Caco-2 (cell line): Measurements from ENCODE around the gene IL12RB1. TPM values are rescaled to one million over a fixed set of nuclear protein-coding genes. Genes with fewer than 3 reads are reported as not detected.

ENCODE experiments used
- BruUV-seq: library from RNA; stranded (reverse); fragments of 400-500 nt; replicated peaks from 2 replicates; lab custom pipeline; 2021; lab: Mats Ljungman, UMichigan
- CTCF ChIA-PET: fragments of 300-600 bp; sonication (Branson Sonifier 250); formaldehyde crosslinking; loops from one replicate; lab custom pipeline; 2022; ENCODE audit warnings: antibody characterized with exemption; lab: Charles Lee
- POLR2A ChIA-PET: fragments of 300-600 bp; sonication (Branson Sonifier 250); formaldehyde crosslinking; loops from one replicate; lab custom pipeline; 2022; ENCODE audit warnings: antibody characterized with exemption; lab: Charles Lee
- DNase-seq, 2 experiments: peaks; one replicate each; pipeline versions ENCODE4 v3.0.0 to v3.0.0-alpha.2; 2020 to 2022
- H3K27me3 ChIP-seq: replicated peaks from 2 replicates; pipeline ENCODE4 v1.6.0; 2011; ENCODE audit warnings: low read length; ENCODE audit not compliant: control insufficient read depth, insufficient read depth
- H3K36me3 ChIP-seq: 2 replicates; pipeline ENCODE4 v1.5.1; 2011; ENCODE audit warnings: low read length; ENCODE audit not compliant: control insufficient read depth, insufficient read depth
- H3K4me1 ChIP-seq: fragments of 250-450 bp; sonication (Bioruptor Pico); 2 replicates; pipeline ENCODE4 v1.5.1; 2020; ENCODE audit warnings: mild to moderate bottlenecking
- H3K4me3 ChIP-seq: 2 replicates; pipeline ENCODE4 v1.5.1; 2011; ENCODE audit warnings: low read depth, mild to moderate bottlenecking, control low read depth, low read length
- H3K9me3 ChIP-seq: fragments of 250-450 bp; sonication (Bioruptor Pico); 2 replicates; pipeline ENCODE4 v1.5.1; 2020; ENCODE audit warnings: mild to moderate bottlenecking, moderate library complexity
- H3K27ac Mint-ChIP-seq: one replicate; pipeline ENCODE4 v1.8.0; 2022; ENCODE audit warnings: mixed read lengths; ENCODE audit not compliant: unreplicated experiment
- H3K27me3 Mint-ChIP-seq: one replicate; pipeline ENCODE4 v1.8.0; 2022; ENCODE audit warnings: mixed read lengths; ENCODE audit not compliant: insufficient read depth, unreplicated experiment
- H3K36me3 Mint-ChIP-seq: one replicate; pipeline ENCODE4 v1.8.0; 2022; ENCODE audit warnings: mild to moderate bottlenecking, mixed read lengths; ENCODE audit not compliant: insufficient read depth, unreplicated experiment
- H3K4me1 Mint-ChIP-seq: one replicate; pipeline ENCODE4 v1.8.0; 2022; ENCODE audit warnings: low read depth, mixed read lengths; ENCODE audit not compliant: unreplicated experiment
- H3K4me3 Mint-ChIP-seq: one replicate; pipeline ENCODE4 v1.8.0; 2022; ENCODE audit warnings: mild to moderate bottlenecking, moderate library complexity, mixed read lengths; ENCODE audit not compliant: unreplicated experiment
- H3K9me3 Mint-ChIP-seq: one replicate; pipeline ENCODE4 v1.8.0; 2022; ENCODE audit warnings: mixed read lengths; ENCODE audit not compliant: unreplicated experiment
- intact Hi-C: fragments of 100-400 bp; cut with micrococcal nuclease; formaldehyde crosslinking; loops from one replicate; pipeline ENCODE4 v1.10.0; 2022; ENCODE audit not compliant: unreplicated experiment
- total RNA-seq: library from RNA; stranded (reverse); gene quantifications from 2 replicates; pipeline ENCODE4 v1.2.3, GENCODE V29; 2022
- TF ChIP-seq, protein P1 (sequence below), 2 experiments: fragments of 200-600 bp in 1 of 2; IDR thresholded peaks; 1 replicate in 1 of 2; 2 replicates in 1 of 2; pipeline versions ENCODE4 v1.5.1 to v1.8.0; 2011 to 2022; ENCODE audit warnings: antibody characterized with exemption in 1 of 2, control low read depth in 1 of 2, inconsistent platforms in 1 of 2, low read depth in 1 of 2, low read length in 1 of 2, mild to moderate bottlenecking in 1 of 2, moderate library complexity in 1 of 2; ENCODE audit not compliant: insufficient read depth in 1 of 2, severe bottlenecking in 1 of 2, unreplicated experiment in 1 of 2

Gene IL12RB1
- total RNA-seq, 1 experiment from 2014 or later: not detected

- Histone ChIP-seq H3K9me3 (no peaks in the 10 kb centered on the region), H3K27me3 (no peaks in the 10 kb centered on the region), H3K4me1 (no peaks in the 10 kb centered on the region), H3K4me3 (no peak overlapping the region), H3K36me3 (no peaks in the 10 kb centered on the region)
- Mint-ChIP-seq H3K27ac (no peak overlapping the region), H3K9me3 (no peaks in the 10 kb centered on the region), H3K27me3 (no peaks in the 10 kb centered on the region), H3K4me3 (no peak overlapping the region), H3K4me1 (no peaks in the 10 kb centered on the region), H3K36me3 (no peaks in the 10 kb centered on the region)
- intact Hi-C loops: no loop called here
- CTCF ChIA-PET: no interaction called here
- no TSS peak for BruUV-seq
- TF ChIP-seq, protein P1, sequence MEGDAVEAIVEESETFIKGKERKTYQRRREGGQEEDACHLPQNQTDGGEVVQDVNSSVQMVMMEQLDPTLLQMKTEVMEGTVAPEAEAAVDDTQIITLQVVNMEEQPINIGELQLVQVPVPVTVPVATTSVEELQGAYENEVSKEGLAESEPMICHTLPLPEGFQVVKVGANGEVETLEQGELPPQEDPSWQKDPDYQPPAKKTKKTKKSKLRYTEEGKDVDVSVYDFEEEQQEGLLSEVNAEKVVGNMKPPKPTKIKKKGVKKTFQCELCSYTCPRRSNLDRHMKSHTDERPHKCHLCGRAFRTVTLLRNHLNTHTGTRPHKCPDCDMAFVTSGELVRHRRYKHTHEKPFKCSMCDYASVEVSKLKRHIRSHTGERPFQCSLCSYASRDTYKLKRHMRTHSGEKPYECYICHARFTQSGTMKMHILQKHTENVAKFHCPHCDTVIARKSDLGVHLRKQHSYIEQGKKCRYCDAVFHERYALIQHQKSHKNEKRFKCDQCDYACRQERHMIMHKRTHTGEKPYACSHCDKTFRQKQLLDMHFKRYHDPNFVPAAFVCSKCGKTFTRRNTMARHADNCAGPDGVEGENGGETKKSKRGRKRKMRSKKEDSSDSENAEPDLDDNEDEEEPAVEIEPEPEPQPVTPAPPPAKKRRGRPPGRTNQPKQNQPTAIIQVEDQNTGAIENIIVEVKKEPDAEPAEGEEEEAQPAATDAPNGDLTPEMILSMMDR (IDR thresholded peaks at IDR 0.05; ENCODE audit: insufficient read depth in 1 of 2, low read depth in 1 of 2, low read length in 1 of 2, severe bottlenecking in 1 of 2, unreplicated experiment in 1 of 2): no peak
- POLR2A ChIA-PET: no interaction called here
- no peak for DNase-seq
Observed at GRCh38 chr19:18072335-18072734, 14.4 kb downstream of the IL12RB1 start.

GRCh38 chr19:18070181-18070580, 16.6 kb downstream of the IL12RB1 start:
- POLR2A ChIA-PET: no interaction called here

DNA sequence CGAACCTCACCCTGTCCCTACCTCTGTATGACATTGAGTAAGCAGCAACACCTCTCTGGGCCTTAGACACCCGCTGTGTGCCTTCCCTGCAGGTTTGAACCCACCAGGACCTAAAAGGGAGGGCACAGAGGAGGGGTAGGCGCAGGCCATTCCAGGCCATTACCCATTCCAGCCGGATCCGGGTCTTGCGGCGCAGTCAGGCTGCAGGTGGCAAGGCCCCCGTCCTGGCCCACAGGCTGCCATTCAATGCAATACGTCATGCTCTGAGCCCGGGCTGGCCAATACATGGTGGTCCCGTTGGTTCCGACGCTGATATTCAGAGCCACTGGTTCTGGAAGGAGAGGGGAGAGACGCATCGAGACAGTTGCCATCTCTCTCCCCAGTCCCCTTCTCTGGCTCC, 17.4 kb downstream of the IL12RB1 start:
- H3K27me3 ChIP-seq: no peaks in the 10 kb centered on the region
- H3K4me3 ChIP-seq: no peak overlapping the region
- Mint-ChIP-seq H3K27ac (no peak overlapping the region), H3K4me3 (no peak overlapping the region), H3K9me3 (no peaks in the 10 kb centered on the region), H3K27me3 (no peaks in the 10 kb centered on the region), H3K4me1 (no peaks in the 10 kb centered on the region), H3K36me3 (no peaks in the 10 kb centered on the region)
- intact Hi-C loops: no loop called here
- ChIA-PET CTCF (interaction anchor here (0.6 kb wide), 1 partner anchor 19 kb away, joined by 3 read pairs; no protein-coding TSS in a partner anchor), POLR2A (no interaction called here)
- TF ChIP-seq, protein P1 (IDR thresholded peaks at IDR 0.05; ENCODE audit: insufficient read depth in 1 of 2, low read depth in 1 of 2, low read length in 1 of 2, severe bottlenecking in 1 of 2, unreplicated experiment in 1 of 2): no peak
- H3K9me3 ChIP-seq: no peaks in the 10 kb centered on the region
- no peaks in the 10 kb centered on the region for H3K4me1 ChIP-seq
- H3K36me3 ChIP-seq: no peaks in the 10 kb centered on the region
- no peak for DNase-seq
- BruUV-seq: no TSS peak

More at GRCh38 chr19:18070181-18070580, 16.6 kb downstream of the IL12RB1 start:
- no peaks in the 10 kb centered on the region for H3K27me3 Mint-ChIP-seq
- no peaks in the 10 kb centered on the region for H3K4me1 Mint-ChIP-seq
- no peaks in the 10 kb centered on the region for H3K36me3 Mint-ChIP-seq
- H3K27ac Mint-ChIP-seq: no peak overlapping the region
- no peak overlapping the region for H3K4me3 ChIP-seq
- no peak overlapping the region for H3K4me3 Mint-ChIP-seq
- H3K9me3 Mint-ChIP-seq: no peaks in the 10 kb centered on the region
- H3K9me3 ChIP-seq: no peaks in the 10 kb centered on the region
- no peak for DNase-seq
- intact Hi-C loops: no loop called here
- TF ChIP-seq, protein P1 (IDR thresholded peaks at IDR 0.05; ENCODE audit: insufficient read depth in 1 of 2, low read depth in 1 of 2, low read length in 1 of 2, severe bottlenecking in 1 of 2, unreplicated experiment in 1 of 2): no peak
- CTCF ChIA-PET: no interaction called here
- no peaks in the 10 kb centered on the region for H3K36me3 ChIP-seq
- BruUV-seq: no TSS peak
- no peaks in the 10 kb centered on the region for H3K27me3 ChIP-seq
- H3K4me1 ChIP-seq: no peaks in the 10 kb centered on the region
